Tibial nerve (tissue), 4 donors: ENCODE data around the gene PTPDC1. TPM values are rescaled to one million over a fixed set of nuclear protein-coding genes. Genes with fewer than 3 reads are reported as not detected.

Source experiments
- DNase-seq, 2 donors: peaks; one replicate each; pipeline ENCODE4 v3.0.0-alpha.2; 2019; ENCODE audit warnings: low spot score in 2 of 2
- H3K27ac ChIP-seq, 4 donors: fragments of 200-600 bp; sonication (generic) in 3 of 4; one replicate each; pipeline ENCODE4 v1.5.1; 2017 to 2019; ENCODE audit warnings: mild to moderate bottlenecking in 1 of 4
- H3K27me3 ChIP-seq, 2 donors: fragments of 200-600 bp; sonication (generic) in 1 of 2; one replicate each; pipeline versions ENCODE4 v1.5.1 to v1.6.0; 2017 to 2019
- H3K36me3 ChIP-seq, 3 donors: fragments of 200-600 bp; sonication (generic); one replicate each; pipeline ENCODE4 v1.5.1; 2018 to 2019
- H3K4me1 ChIP-seq, 4 donors: fragments of 200-600 bp; sonication (generic) in 3 of 4; one replicate each; pipeline ENCODE4 v1.5.1; 2017 to 2019
- H3K4me3 ChIP-seq, 4 donors: fragments of 200-600 bp; sonication (generic) in 3 of 4; one replicate each; pipeline ENCODE4 v1.5.1; 2017 to 2019; ENCODE audit warnings: mild to moderate bottlenecking in 1 of 4, moderate library complexity in 1 of 4
- H3K9me3 ChIP-seq, 4 donors: fragments of 200-600 bp; sonication (generic) in 3 of 4; one replicate each; pipeline ENCODE4 v1.5.1; 2017 to 2019
- EP300 ChIP-seq, 2 donors: sonication (generic); formaldehyde crosslinking; IDR thresholded peaks; one replicate each; pipeline ENCODE4 v1.6.1; 2017; ENCODE audit warnings: antibody characterized with exemption in 2 of 2, mild to moderate bottlenecking in 1 of 2
- POLR2A ChIP-seq, 2 donors: fragments of 450-650 bp; IDR thresholded peaks; one replicate each; pipeline ENCODE4 v1.6.1; 2017; ENCODE audit warnings: antibody characterized with exemption in 2 of 2, mild to moderate bottlenecking in 2 of 2, moderate library complexity in 2 of 2
- WGBS, 2 donors: methylation state at CpG; one replicate each; pipeline ENCODE4 v1.1.5; 2018; 5-methylcytosine and 5-hydroxymethylcytosine counted together
- total RNA-seq, 4 donors: library from RNA; depleted of rRNA; stranded (reverse); fragments of >200 nt; gene quantifications; one replicate each; pipeline ENCODE4 v1.1.0, GENCODE V29; 2016
- TF ChIP-seq, protein P1 (sequence below), 5 experiments: fragments of 200-600 bp in 3 of 5; fragments of 450-650 bp in 2 of 5; sonication (generic) in 3 of 5; IDR thresholded peaks; one replicate each; pipeline ENCODE4 v1.5.1; 2016 to 2019; ENCODE audit warnings: antibody characterized with exemption in 5 of 5, mild to moderate bottlenecking in 3 of 5, moderate library complexity in 2 of 5

The PTPDC1 gene
- total RNA-seq, 4 donors from 2014 or later: 43.8 to 80.2 (median 65.3) TPM

DNA sequence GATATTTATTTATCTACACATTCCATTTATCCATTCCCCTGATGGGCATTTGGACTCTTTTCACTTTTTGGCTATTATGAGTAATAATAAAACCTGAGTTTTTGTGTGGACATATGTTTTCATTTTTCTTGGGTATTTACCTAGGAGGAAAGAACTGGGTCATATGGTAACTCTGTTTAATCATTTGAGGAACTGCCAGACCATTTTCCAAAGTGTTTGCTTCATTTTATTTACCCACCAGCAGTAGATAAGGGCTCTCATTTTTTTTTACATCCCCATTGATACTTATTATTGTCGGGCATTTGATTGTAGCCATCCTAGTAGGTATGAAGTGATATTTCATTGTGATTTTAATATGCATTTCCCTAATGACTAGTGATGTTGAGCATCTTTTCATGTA is 7.7 kb upstream of the PTPDC1 start:
- H3K9me3 ChIP-seq: no peaks in the 10 kb centered on the region
- WGBS, 2 donors: 83 to 95% methylated on average over 1 of the region's 1 CpG
- peaks cover 0 to 7% (median 3%) of the 10 kb centered on the region in 4 donors for H3K4me1 ChIP-seq
- TF ChIP-seq POLR2A (IDR thresholded peaks at IDR 0.05) (no peak), EP300 (IDR thresholded peaks at IDR 0.05) (no peak)
- TF ChIP-seq, protein P1, sequence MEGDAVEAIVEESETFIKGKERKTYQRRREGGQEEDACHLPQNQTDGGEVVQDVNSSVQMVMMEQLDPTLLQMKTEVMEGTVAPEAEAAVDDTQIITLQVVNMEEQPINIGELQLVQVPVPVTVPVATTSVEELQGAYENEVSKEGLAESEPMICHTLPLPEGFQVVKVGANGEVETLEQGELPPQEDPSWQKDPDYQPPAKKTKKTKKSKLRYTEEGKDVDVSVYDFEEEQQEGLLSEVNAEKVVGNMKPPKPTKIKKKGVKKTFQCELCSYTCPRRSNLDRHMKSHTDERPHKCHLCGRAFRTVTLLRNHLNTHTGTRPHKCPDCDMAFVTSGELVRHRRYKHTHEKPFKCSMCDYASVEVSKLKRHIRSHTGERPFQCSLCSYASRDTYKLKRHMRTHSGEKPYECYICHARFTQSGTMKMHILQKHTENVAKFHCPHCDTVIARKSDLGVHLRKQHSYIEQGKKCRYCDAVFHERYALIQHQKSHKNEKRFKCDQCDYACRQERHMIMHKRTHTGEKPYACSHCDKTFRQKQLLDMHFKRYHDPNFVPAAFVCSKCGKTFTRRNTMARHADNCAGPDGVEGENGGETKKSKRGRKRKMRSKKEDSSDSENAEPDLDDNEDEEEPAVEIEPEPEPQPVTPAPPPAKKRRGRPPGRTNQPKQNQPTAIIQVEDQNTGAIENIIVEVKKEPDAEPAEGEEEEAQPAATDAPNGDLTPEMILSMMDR (IDR thresholded peaks at IDR 0.05): no peak
- H3K27me3 ChIP-seq: no peaks in the 10 kb centered on the region
- no peak overlapping the region for H3K4me3 ChIP-seq
- no peak for DNase-seq
- H3K36me3 ChIP-seq: peaks cover 0 to 39% (median 0%) of the 10 kb centered on the region in 3 donors
- H3K27ac ChIP-seq: no peak overlapping the region

DNA sequence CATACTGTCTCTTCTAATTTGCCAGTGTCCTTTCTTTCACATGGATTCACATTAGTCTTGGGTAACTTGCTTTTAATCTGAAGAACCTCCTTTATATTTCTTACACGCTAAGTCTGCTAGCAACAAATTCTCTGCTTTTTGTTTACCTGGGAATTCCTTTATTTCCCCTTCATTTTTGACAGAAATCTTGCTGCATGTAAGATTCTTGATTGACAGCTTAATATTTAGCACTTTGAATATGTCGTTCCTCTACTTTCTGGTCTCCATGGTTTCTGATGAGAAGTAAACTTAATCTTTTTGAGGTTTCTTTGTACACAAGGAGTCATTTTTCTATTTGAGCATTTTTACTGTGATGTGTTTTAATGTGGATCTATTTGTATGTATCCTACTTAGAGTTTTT is 6.2 kb upstream of the PTPDC1 start:
- H3K27ac ChIP-seq: no peak overlapping the region
- no peaks in the 10 kb centered on the region for H3K27me3 ChIP-seq
- peaks cover 0 to 24% (median 0%) of the 10 kb centered on the region in 3 donors for H3K36me3 ChIP-seq
- no peaks in the 10 kb centered on the region for H3K9me3 ChIP-seq
- H3K4me3 ChIP-seq: no peak overlapping the region
- no peak for DNase-seq
- TF ChIP-seq EP300 (IDR thresholded peaks at IDR 0.05): no peak
- no peak for TF ChIP-seq POLR2A (IDR thresholded peaks at IDR 0.05)
- TF ChIP-seq, protein P1 (IDR thresholded peaks at IDR 0.05): no peak
- 68 to 72% methylated on average over 2 of the region's 2 CpGs for WGBS, 2 donors
- H3K4me1 ChIP-seq: peaks cover 0 to 21% (median 9%) of the 10 kb centered on the region in 4 donors

DNA sequence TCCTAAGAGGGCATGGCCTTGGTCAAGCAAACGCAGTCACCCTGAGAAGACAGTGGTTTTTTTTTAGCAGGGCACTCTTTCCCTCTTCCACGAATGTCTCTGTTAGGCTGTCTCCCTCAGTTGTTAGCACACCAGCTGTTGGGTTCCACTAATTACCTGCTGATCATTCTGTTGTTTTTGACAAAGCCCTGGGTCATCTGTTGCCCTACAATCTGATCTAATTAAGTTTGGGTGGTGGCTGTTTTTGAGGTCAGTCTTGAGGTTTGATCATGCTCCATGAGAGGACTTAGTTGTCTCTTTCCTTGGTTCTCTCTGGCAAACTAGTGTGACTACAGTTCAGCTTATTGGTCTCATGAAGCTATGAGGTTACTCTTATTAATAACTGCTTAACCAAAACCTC is 5.0 kb upstream of the PTPDC1 start:
- WGBS, 2 donors: 81 to 86% methylated on average over 2 of the region's 2 CpGs
- DNase-seq: no peak
- H3K36me3 ChIP-seq: peaks cover 0 to 20% (median 0%) of the 10 kb centered on the region in 3 donors
- TF ChIP-seq EP300 (IDR thresholded peaks at IDR 0.05) (no peak), POLR2A (IDR thresholded peaks at IDR 0.05) (no peak)
- TF ChIP-seq, protein P1 (IDR thresholded peaks at IDR 0.05): no peak
- H3K4me3 ChIP-seq: no peak overlapping the region
- no peaks in the 10 kb centered on the region for H3K9me3 ChIP-seq
- H3K27ac ChIP-seq: no peak overlapping the region
- peaks cover 0 to 30% (median 10%) of the 10 kb centered on the region in 4 donors for H3K4me1 ChIP-seq
- H3K27me3 ChIP-seq: no peaks in the 10 kb centered on the region

DNA sequence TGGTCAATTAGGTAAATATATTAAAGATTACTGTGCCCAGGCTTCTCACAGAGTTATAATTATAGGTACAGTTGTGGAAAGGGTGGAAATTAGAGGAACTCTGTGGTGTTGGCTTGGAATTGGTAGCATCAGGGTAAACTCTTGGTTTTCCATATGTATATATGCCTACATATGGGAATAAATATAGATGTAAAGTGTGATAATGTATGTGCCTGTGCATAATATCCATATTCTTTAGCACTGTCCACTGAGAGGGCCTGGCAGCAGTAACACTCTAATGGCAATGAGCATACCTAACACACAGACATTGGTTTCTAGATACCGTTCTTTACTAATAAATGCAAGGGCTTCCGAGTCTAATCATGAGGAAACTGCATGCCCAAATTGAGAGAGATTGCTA is 4.0 kb upstream of the PTPDC1 start:
- H3K36me3 ChIP-seq: peaks cover 0 to 9% (median 0%) of the 10 kb centered on the region in 3 donors
- 94 to 98% methylated on average over 2 of the region's 2 CpGs for WGBS, 2 donors
- H3K27ac ChIP-seq: no peak overlapping the region
- DNase-seq: no peak
- H3K9me3 ChIP-seq: no peaks in the 10 kb centered on the region
- peaks cover 0 to 37% (median 10%) of the 10 kb centered on the region in 4 donors for H3K4me1 ChIP-seq
- H3K4me3 ChIP-seq: no peak overlapping the region
- no peaks in the 10 kb centered on the region for H3K27me3 ChIP-seq
- TF ChIP-seq, protein P1 (IDR thresholded peaks at IDR 0.05): no peak
- TF ChIP-seq POLR2A (IDR thresholded peaks at IDR 0.05) (no peak), EP300 (IDR thresholded peaks at IDR 0.05) (no peak)

DNA sequence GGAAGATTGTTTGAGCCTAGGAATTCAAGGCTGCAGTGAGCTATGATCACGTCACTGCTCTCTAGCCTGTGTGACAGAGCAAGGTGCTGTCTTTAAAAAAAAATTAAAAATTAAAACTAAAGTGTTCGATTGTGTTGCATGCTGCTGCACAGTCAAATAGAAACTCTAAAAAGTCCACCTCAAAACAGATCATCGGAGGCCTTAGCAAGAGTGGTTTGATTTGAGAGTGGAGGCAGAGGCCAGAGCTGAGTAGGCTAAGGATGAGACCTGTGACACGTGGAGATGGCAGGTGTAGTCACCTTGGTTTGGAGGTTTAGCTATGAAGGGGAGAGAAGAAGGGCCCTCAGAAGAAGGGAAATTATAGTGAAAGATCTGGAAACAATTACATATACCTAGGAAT is 2.8 kb upstream of the PTPDC1 start:
- Histone ChIP-seq H3K4me3 (no peak overlapping the region), H3K36me3 (peaks cover 0 to 8% (median 0%) of the 10 kb centered on the region in 3 donors), H3K9me3 (no peaks in the 10 kb centered on the region), H3K27ac (peak overlapping the region; percentile 43 to 92 (median 68)), H3K4me1 (peaks cover 0 to 47% (median 10%) of the 10 kb centered on the region in 4 donors), H3K27me3 (no peaks in the 10 kb centered on the region)
- TF ChIP-seq, protein P1 (IDR thresholded peaks at IDR 0.05): no peak
- TF ChIP-seq EP300 (IDR thresholded peaks at IDR 0.05) (no peak), POLR2A (IDR thresholded peaks at IDR 0.05) (no peak)
- no peak for DNase-seq
- 73 to 76% methylated on average over 4 of the region's 4 CpGs for WGBS, 2 donors
